DOHH2 (cell line): Measurements from ENCODE around the gene COL23A1.

Experiments
- H3F3A ChIP-seq: fragments of 200-600 bp; sonication (generic), shearing (Covaris generic); 2 replicates; pipeline ENCODE4 v1.6.0; 2016; ENCODE audit warnings: antibody characterized with exemption, mild to moderate bottlenecking; ENCODE audit not compliant: control insufficient read depth, insufficient read depth
- H3K27ac ChIP-seq: fragments of 200-600 bp; sonication (generic); 2 replicates; pipeline ENCODE4 v1.5.1; 2014; ENCODE audit warnings: low read depth, mild to moderate bottlenecking, low read length, moderate library complexity
- H3K27me3 ChIP-seq: fragments of 200-600 bp; sonication (generic); 2 replicates; pipeline ENCODE4 v1.6.1; 2014; ENCODE audit warnings: mild to moderate bottlenecking, low read length, mixed read lengths; ENCODE audit not compliant: control insufficient read depth
- H3K36me3 ChIP-seq: fragments of 200-600 bp; sonication (generic); 2 replicates; pipeline ENCODE4 v1.6.1; 2014; ENCODE audit warnings: mild to moderate bottlenecking, low read length, moderate library complexity, mixed read lengths; ENCODE audit not compliant: control insufficient read depth
- H3K4me1 ChIP-seq: fragments of 200-600 bp; sonication (generic); 2 replicates; pipeline ENCODE4 v1.6.1; 2014; ENCODE audit warnings: mild to moderate bottlenecking, low read length, mixed read lengths; ENCODE audit not compliant: control insufficient read depth
- H3K4me2 ChIP-seq: fragments of 200-600 bp; sonication (generic); 2 replicates; pipeline ENCODE4 v1.6.0; 2014; ENCODE audit warnings: mild to moderate bottlenecking, low read length, moderate library complexity
- H3K4me3 ChIP-seq: fragments of 200-600 bp; sonication (generic); 2 replicates; pipeline ENCODE4 v1.5.1; 2014; ENCODE audit warnings: mild to moderate bottlenecking, low read length, mixed read lengths
- H3K79me2 ChIP-seq: fragments of 200-600 bp; sonication (generic); 2 replicates; pipeline ENCODE4 v1.6.1; 2014; ENCODE audit warnings: mild to moderate bottlenecking, low read length, mixed read lengths; ENCODE audit not compliant: control insufficient read depth
- H3K9me2 ChIP-seq: fragments of 200-600 bp; sonication (generic); replicated peaks from 2 replicates; pipeline ENCODE4 v1.6.1; 2014; ENCODE audit warnings: mild to moderate bottlenecking, low read length, mixed read lengths; ENCODE audit not compliant: control insufficient read depth
- H3K9me3 ChIP-seq: fragments of 200-600 bp; sonication (generic); 2 replicates; pipeline ENCODE4 v1.6.1; 2014; ENCODE audit warnings: antibody characterized with exemption, low read length, mixed read lengths; ENCODE audit not compliant: control insufficient read depth, insufficient read depth
- H4K20me1 ChIP-seq: fragments of 200-600 bp; sonication (generic); 2 replicates; pipeline ENCODE4 v1.6.0; 2014; ENCODE audit warnings: low read depth, mild to moderate bottlenecking, antibody characterized with exemption, low read length, moderate library complexity; ENCODE audit not compliant: control insufficient read depth, insufficient read depth
- EZH2phosphoT487 ChIP-seq: fragments of 200-600 bp; sonication (generic); IDR thresholded peaks from 2 replicates; pipeline ENCODE4 v1.6.1; 2017; ENCODE audit warnings: borderline replicate concordance, mild to moderate bottlenecking, antibody characterized with exemption, low read length, moderate library complexity, mixed read lengths
- TF ChIP-seq, protein P1 (sequence below): fragments of 200-600 bp; sonication (generic); IDR thresholded peaks from one replicate; pipeline ENCODE4 v1.5.1; 2014; ENCODE audit warnings: antibody characterized with exemption, mild to moderate bottlenecking, low read depth, low read length; ENCODE audit not compliant: poor library complexity, severe bottlenecking

COL23A1 gene

GRCh38 chr5:178545941-178546674, 44.1 kb downstream of the COL23A1 start:
- no peaks in the 10 kb centered on the region for H3K9me3 ChIP-seq
- H3F3A ChIP-seq = no peaks in the 10 kb centered on the region
- no peaks in the 10 kb centered on the region for H3K27me3 ChIP-seq
- no peaks in the 10 kb centered on the region for H3K9me2 ChIP-seq
- no peak overlapping the region for H3K4me2 ChIP-seq
- no peaks in the 10 kb centered on the region for H3K36me3 ChIP-seq
- no peaks in the 10 kb centered on the region for H4K20me1 ChIP-seq
- H3K27ac ChIP-seq = no peak overlapping the region
- no peaks in the 10 kb centered on the region for H3K4me1 ChIP-seq
- H3K79me2 ChIP-seq = no peaks in the 10 kb centered on the region
- TF ChIP-seq, protein P1, sequence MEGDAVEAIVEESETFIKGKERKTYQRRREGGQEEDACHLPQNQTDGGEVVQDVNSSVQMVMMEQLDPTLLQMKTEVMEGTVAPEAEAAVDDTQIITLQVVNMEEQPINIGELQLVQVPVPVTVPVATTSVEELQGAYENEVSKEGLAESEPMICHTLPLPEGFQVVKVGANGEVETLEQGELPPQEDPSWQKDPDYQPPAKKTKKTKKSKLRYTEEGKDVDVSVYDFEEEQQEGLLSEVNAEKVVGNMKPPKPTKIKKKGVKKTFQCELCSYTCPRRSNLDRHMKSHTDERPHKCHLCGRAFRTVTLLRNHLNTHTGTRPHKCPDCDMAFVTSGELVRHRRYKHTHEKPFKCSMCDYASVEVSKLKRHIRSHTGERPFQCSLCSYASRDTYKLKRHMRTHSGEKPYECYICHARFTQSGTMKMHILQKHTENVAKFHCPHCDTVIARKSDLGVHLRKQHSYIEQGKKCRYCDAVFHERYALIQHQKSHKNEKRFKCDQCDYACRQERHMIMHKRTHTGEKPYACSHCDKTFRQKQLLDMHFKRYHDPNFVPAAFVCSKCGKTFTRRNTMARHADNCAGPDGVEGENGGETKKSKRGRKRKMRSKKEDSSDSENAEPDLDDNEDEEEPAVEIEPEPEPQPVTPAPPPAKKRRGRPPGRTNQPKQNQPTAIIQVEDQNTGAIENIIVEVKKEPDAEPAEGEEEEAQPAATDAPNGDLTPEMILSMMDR = no peak
- no peak for TF ChIP-seq EZH2phosphoT487
- no peak overlapping the region for H3K4me3 ChIP-seq

- Histone ChIP-seq H3K4me3 (no peak overlapping the region), H3K4me1 (no peaks in the 10 kb centered on the region), H3F3A (no peaks in the 10 kb centered on the region), H3K27ac (no peak overlapping the region), H4K20me1 (no peaks in the 10 kb centered on the region), H3K27me3 (no peaks in the 10 kb centered on the region), H3K9me2 (no peaks in the 10 kb centered on the region), H3K4me2 (no peak overlapping the region), H3K36me3 (no peaks in the 10 kb centered on the region), H3K9me3 (no peaks in the 10 kb centered on the region), H3K79me2 (no peaks in the 10 kb centered on the region)
- TF ChIP-seq, protein P1 = no peak
- TF ChIP-seq EZH2phosphoT487 = no peak
Measured at GRCh38 chr5:178545176-178545575, 45.0 kb downstream of the COL23A1 start.

- Histone ChIP-seq H3K4me1 (no peaks in the 10 kb centered on the region), H3K79me2 (no peaks in the 10 kb centered on the region), H3K4me3 (no peak overlapping the region), H3K9me2 (no peaks in the 10 kb centered on the region), H3K27me3 (no peaks in the 10 kb centered on the region), H4K20me1 (no peaks in the 10 kb centered on the region), H3K9me3 (no peaks in the 10 kb centered on the region), H3K4me2 (no peak overlapping the region), H3F3A (no peaks in the 10 kb centered on the region), H3K27ac (no peak overlapping the region), H3K36me3 (no peaks in the 10 kb centered on the region)
- TF ChIP-seq, protein P1 = no peak
- no peak for TF ChIP-seq EZH2phosphoT487
Measured at GRCh38 chr5:178544166-178544834, 45.9 kb downstream of the COL23A1 start.
